H9 (cell line): ENCODE measurements around the gene NPFF. TPM values are rescaled to one million over a fixed set of nuclear protein-coding genes. Genes with fewer than 3 reads are reported as not detected.

Experiments used
- DNase-seq: peaks from one replicate; pipeline ENCODE4 v3.0.0-alpha.2; 2017
- H2AFZ ChIP-seq: one replicate; pipeline ENCODE4 v1.6.1; 2013; ENCODE audit warnings: mild to moderate bottlenecking, low read length, control low read depth, moderate library complexity
- H2AK5ac ChIP-seq: 2 replicates; pipeline ENCODE4 v1.6.1; 2013; ENCODE audit warnings: low read length, control low read depth, mixed read lengths; ENCODE audit not compliant: insufficient read length
- H2BK120ac ChIP-seq: one replicate; pipeline ENCODE4 v1.6.1; 2013; ENCODE audit warnings: low read depth, mild to moderate bottlenecking, low read length, control low read depth, inconsistent platforms; ENCODE audit not compliant: poor library complexity, severe bottlenecking
- H2BK12ac ChIP-seq: 2 replicates; pipeline ENCODE4 v1.6.1; 2013; ENCODE audit warnings: low read length, control low read depth, mixed read lengths, low read depth; ENCODE audit not compliant: insufficient read length
- H2BK15ac ChIP-seq: 2 replicates; pipeline ENCODE4 v1.6.1; 2013; ENCODE audit warnings: low read depth, low read length, control low read depth
- H2BK20ac ChIP-seq: one replicate; pipeline ENCODE4 v1.6.1; 2013; ENCODE audit warnings: low read depth, mild to moderate bottlenecking, low read length, control low read depth, inconsistent platforms; ENCODE audit not compliant: poor library complexity, severe bottlenecking
- H2BK5ac ChIP-seq: 2 replicates; pipeline ENCODE4 v1.6.1; 2013; ENCODE audit warnings: low read length, control low read depth, mixed read lengths; ENCODE audit not compliant: insufficient read length
- H3K14ac ChIP-seq: 2 replicates; pipeline ENCODE4 v1.6.1; 2013; ENCODE audit warnings: low read length, control low read depth; ENCODE audit not compliant: insufficient read depth
- H3K18ac ChIP-seq: 2 replicates; pipeline ENCODE4 v1.6.1; 2013; ENCODE audit warnings: low read depth, mild to moderate bottlenecking, mixed read lengths, low read length, control low read depth; ENCODE audit not compliant: insufficient read length
- H3K23ac ChIP-seq: 2 replicates; pipeline ENCODE4 v1.6.1; 2013; ENCODE audit warnings: low read length, control low read depth, mixed read lengths, low read depth; ENCODE audit not compliant: insufficient read length
- H3K23me2 ChIP-seq: 2 replicates; pipeline ENCODE4 v1.6.1; 2013; ENCODE audit warnings: low read depth, mild to moderate bottlenecking, mixed read lengths, low read length, control low read depth; ENCODE audit not compliant: insufficient read length, poor library complexity, severe bottlenecking
- H3K27ac ChIP-seq: 2 replicates; pipeline ENCODE4 v1.5.1; 2013; ENCODE audit warnings: low read length, control low read depth, mixed read lengths, low read depth; ENCODE audit not compliant: insufficient read length
- H3K27me3 ChIP-seq: 2 replicates; pipeline ENCODE4 v1.6.1; 2013; ENCODE audit warnings: low read length, control low read depth, inconsistent platforms; ENCODE audit not compliant: insufficient read depth
- H3K4ac ChIP-seq: 2 replicates; pipeline ENCODE4 v1.6.1; 2013; ENCODE audit warnings: low read depth, mild to moderate bottlenecking, control low read depth, inconsistent platforms, low read length, moderate library complexity
- H3K4me1 ChIP-seq: 2 replicates; pipeline ENCODE4 v1.6.1; 2013; ENCODE audit warnings: low read length, control low read depth, inconsistent platforms; ENCODE audit not compliant: insufficient read depth
- H3K4me2 ChIP-seq: 2 replicates; pipeline ENCODE4 v1.6.1; 2013; ENCODE audit warnings: low read length, control low read depth, mixed read lengths; ENCODE audit not compliant: insufficient read length, insufficient read depth
- H3K56ac ChIP-seq: 2 replicates; pipeline ENCODE4 v1.6.1; 2013; ENCODE audit warnings: low read depth, mild to moderate bottlenecking, mixed read lengths, low read length, control low read depth; ENCODE audit not compliant: insufficient read length
- H3K79me1 ChIP-seq: 2 replicates; pipeline ENCODE4 v1.6.1; 2013; ENCODE audit warnings: low read depth, mild to moderate bottlenecking, moderate library complexity, low read length, control low read depth, inconsistent platforms; ENCODE audit not compliant: insufficient read depth, poor library complexity, severe bottlenecking
- H3K79me2 ChIP-seq: 2 replicates; pipeline ENCODE4 v1.6.1; 2013; ENCODE audit warnings: low read length, control low read depth, inconsistent platforms; ENCODE audit not compliant: insufficient read depth
- H3K9ac ChIP-seq: 2 replicates; pipeline ENCODE4 v1.6.1; 2013; ENCODE audit warnings: low read length, control low read depth, mixed read lengths; ENCODE audit not compliant: insufficient read length; ENCODE audit errors: extremely low read depth
- H3K9me3 ChIP-seq: one replicate; pipeline ENCODE4 v1.6.1; 2013; ENCODE audit warnings: low read depth, low read length, inconsistent platforms; ENCODE audit not compliant: control insufficient read depth
- H3T11ph ChIP-seq: one replicate; pipeline ENCODE4 v1.6.1; 2013; ENCODE audit warnings: mild to moderate bottlenecking, low read length, control low read depth, inconsistent platforms
- H4K20me1 ChIP-seq: one replicate; pipeline ENCODE4 v1.6.1; 2013; ENCODE audit not compliant: control insufficient read depth, insufficient read length, insufficient read depth
- H4K5ac ChIP-seq: 2 replicates; pipeline ENCODE4 v1.6.1; 2013; ENCODE audit warnings: low read depth, mild to moderate bottlenecking, mixed read lengths, low read length, control low read depth; ENCODE audit not compliant: insufficient read length
- H4K8ac ChIP-seq: replicated peaks from 2 replicates; pipeline ENCODE4 v1.6.1; 2013; ENCODE audit warnings: low read length, control low read depth, mixed read lengths, low read depth; ENCODE audit not compliant: insufficient read length
- H4K91ac ChIP-seq: 2 replicates; pipeline ENCODE4 v1.6.1; 2013; ENCODE audit warnings: low read depth, mild to moderate bottlenecking, moderate library complexity, mixed read lengths, low read length, control low read depth; ENCODE audit not compliant: insufficient read length
- H3K27ac Mint-ChIP-seq, 3 experiments: 2 replicates in 2 of 3; 3 replicates in 1 of 3; pipeline ENCODE4 v1.8.0; 2020 to 2021; ENCODE audit warnings: mixed read lengths in 3 of 3, mild to moderate bottlenecking in 1 of 3, moderate library complexity in 1 of 3
- H3K27me3 Mint-ChIP-seq: 2 replicates; pipeline ENCODE4 v1.8.0; 2021; ENCODE audit warnings: low read depth, mild to moderate bottlenecking, moderate library complexity, mixed read lengths
- H3K36me3 Mint-ChIP-seq, 3 experiments: 2 replicates in 2 of 3; 3 replicates in 1 of 3; pipeline ENCODE4 v1.8.0; 2020 to 2021; ENCODE audit warnings: low read depth in 3 of 3, mixed read lengths in 3 of 3; ENCODE audit not compliant: insufficient read depth in 1 of 3
- H3K4me1 Mint-ChIP-seq, 2 experiments: 2 replicates each; pipeline ENCODE4 v1.8.0; 2020; ENCODE audit warnings: mixed read lengths in 2 of 2
- H3K4me3 Mint-ChIP-seq, 2 experiments: 2 replicates in 1 of 2; 3 replicates in 1 of 2; pipeline ENCODE4 v1.8.0; 2020 to 2021; ENCODE audit warnings: mild to moderate bottlenecking in 2 of 2, mixed read lengths in 2 of 2, moderate library complexity in 1 of 2
- H3K9me3 Mint-ChIP-seq, 2 experiments: 2 replicates in 1 of 2; 3 replicates in 1 of 2; pipeline ENCODE4 v1.8.0; 2020; ENCODE audit warnings: mild to moderate bottlenecking in 2 of 2, mixed read lengths in 2 of 2, moderate library complexity in 1 of 2
- CTCF ChIP-seq: fragments of 200-600 bp; sonication (generic); conservative IDR thresholded peaks from 3 replicates; pipeline ENCODE4 v1.8.0; 2021; ENCODE audit warnings: antibody characterized with exemption, mild to moderate bottlenecking
- WGBS: extraction: QIAGEN DNeasy Blood & Tissue Kit; methylation state at CpG from one replicate; pipeline ENCODE4 v1.1.7; 2013; ENCODE audit warnings: missing lambda C conversion rate, low lambda C conversion rate, mixed read lengths; ENCODE audit not compliant: insufficient read length; ENCODE audit errors: extremely low coverage; 5-methylcytosine and 5-hydroxymethylcytosine counted together
- total RNA-seq: library from RNA; stranded (reverse); gene quantifications from 2 replicates; pipeline ENCODE4 v1.2.1, GENCODE V29; 2021

Gene NPFF
- total RNA-seq, 1 experiment from 2014 or later, result not detected

GRCh38 chr12:53518381-53518780 lies 11.1 kb upstream of the NPFF start:
- no peak overlapping the region for H2BK120ac ChIP-seq
- no peaks in the 10 kb centered on the region for H3K79me2 ChIP-seq
- H3K27ac ChIP-seq, result no peak overlapping the region
- H3K4me3 Mint-ChIP-seq, result no peak overlapping the region
- no peaks in the 10 kb centered on the region for H3K9me3 ChIP-seq
- no peak overlapping the region for H3K14ac ChIP-seq
- no peaks in the 10 kb centered on the region for H3K9me3 Mint-ChIP-seq
- H4K20me1 ChIP-seq, result no peaks in the 10 kb centered on the region
- no peak overlapping the region for H3T11ph ChIP-seq
- WGBS, result no CpG with 5 or more reads among the region's 5 CpGs
- no peak overlapping the region for H4K5ac ChIP-seq
- H2AFZ ChIP-seq, result no peak overlapping the region
- no peak overlapping the region for H3K4ac ChIP-seq
- DNase-seq, result no peak
- H3K36me3 Mint-ChIP-seq, result peaks cover 9 to 56% (median 16%) of the 10 kb centered on the region in 3 experiments; a peak in 6 of 7 replicates
- no peaks in the 10 kb centered on the region for H3K79me1 ChIP-seq
- no peak overlapping the region for H3K27ac Mint-ChIP-seq
- no peaks in the 10 kb centered on the region for H3K23me2 ChIP-seq
- H3K18ac ChIP-seq, result no peak overlapping the region
- no peak overlapping the region for H3K23ac ChIP-seq
- H2BK15ac ChIP-seq, result no peak overlapping the region
- no peak overlapping the region for H4K91ac ChIP-seq
- H2BK5ac ChIP-seq, result no peak overlapping the region
- H3K27me3 Mint-ChIP-seq, result no peaks in the 10 kb centered on the region
- no peaks in the 10 kb centered on the region for H3K27me3 ChIP-seq
- H3K4me1 Mint-ChIP-seq, result peaks cover 0 to 8% of the 10 kb centered on the region in 2 experiments; a peak in 3 of 4 replicates
- H3K4me1 ChIP-seq, result no peaks in the 10 kb centered on the region; the same call in 1 of the 2 replicates
- H4K8ac ChIP-seq, result no peak overlapping the region
- TF ChIP-seq CTCF, result no peak
- H2BK20ac ChIP-seq, result no peak overlapping the region
- H3K56ac ChIP-seq, result no peak overlapping the region
- H3K9ac ChIP-seq, result no peak overlapping the region
- H3K4me2 ChIP-seq, result no peak overlapping the region
- H2AK5ac ChIP-seq, result no peak overlapping the region
- H2BK12ac ChIP-seq, result no peak overlapping the region
